NCI-H2171 treated with DMSO at 0.1 percent for 48 hours (cell line): ENCODE results near the gene MBD3L4.
"Not testable (repeated sequence)": the region's sequence is repeated elsewhere in the genome, so short reads cannot be mapped to it uniquely, and the experiment has no call there.

Source experiments
- DNase-seq: peaks from one replicate; lab custom pipeline; 2025; lab: John Stamatoyannopoulos, UW

Gene MBD3L4

GRCh38 chr19:7040079-7040478 lies at the start of gene MBD3L4:
Gene MBD3L4 (minus strand): TSS chr19:7040179. CDS start chr19:7040144, 35 bp downstream.
- not testable (repeated sequence) for DNase-seq

DNA sequence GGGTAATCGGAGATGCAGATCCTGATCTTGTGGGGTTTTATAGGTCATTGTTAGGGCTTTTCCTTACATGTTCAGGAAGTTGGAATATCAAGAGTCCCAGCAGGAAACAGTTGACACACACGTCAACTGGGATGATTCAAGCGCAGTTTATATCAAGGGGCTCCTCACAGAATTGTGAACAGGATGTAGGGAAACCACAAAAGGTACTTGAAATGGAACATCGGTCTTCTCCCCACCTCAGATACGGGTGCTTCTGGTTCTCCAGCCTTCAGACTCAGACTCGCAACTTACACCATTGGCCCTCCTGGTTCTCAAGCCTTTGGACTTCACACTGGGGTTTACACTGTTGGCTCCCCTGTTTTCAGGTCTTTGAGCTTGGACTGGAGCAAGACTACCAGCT lies 49.0 kb upstream of the MBD3L4 start:
- no peak for DNase-seq

GRCh38 chr19:7083076-7083956 lies 43.3 kb upstream of the MBD3L4 start:
- DNase-seq, result peak; percentile 5

DNA sequence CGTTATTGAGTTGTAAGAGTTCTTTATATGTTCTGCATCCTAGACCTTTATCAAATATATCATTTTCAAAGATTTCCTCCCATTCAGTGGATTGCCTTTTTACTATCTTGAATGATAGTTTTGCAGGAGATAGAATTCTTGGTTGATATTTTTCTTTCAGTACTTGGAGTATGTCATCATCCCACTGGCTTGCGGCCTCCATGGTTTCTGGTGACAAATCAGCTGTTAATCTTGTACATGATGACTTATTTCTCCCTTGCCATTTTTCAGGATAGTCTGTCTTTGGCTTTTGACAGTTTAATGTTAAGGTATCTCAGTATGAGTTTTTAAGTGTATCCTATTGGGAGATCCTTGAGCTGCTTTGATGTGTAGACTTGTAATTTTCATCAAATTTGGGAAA lies 38.0 kb upstream of the MBD3L4 start:
- DNase-seq, result no peak

DNA sequence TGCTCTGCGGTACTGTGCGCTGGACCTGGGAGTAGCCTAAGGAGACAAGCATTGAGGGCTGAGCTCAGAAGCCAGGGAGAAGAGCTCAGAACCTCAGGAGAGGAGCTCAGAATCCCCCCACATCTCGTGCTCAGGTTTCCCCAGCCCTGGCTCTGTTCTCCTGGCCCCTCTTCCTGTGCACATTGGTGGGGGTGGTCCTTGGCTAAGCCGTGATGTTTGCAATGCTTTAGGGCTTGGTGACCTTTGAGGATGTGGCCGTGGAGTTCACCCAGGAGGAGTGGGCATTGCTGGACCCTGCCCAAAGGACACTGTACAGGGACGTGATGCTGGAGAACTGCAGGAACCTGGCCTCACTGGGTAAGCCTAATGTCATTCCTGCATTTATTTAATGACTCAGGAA lies 36.2 kb upstream of the MBD3L4 start:
- DNase-seq, result no peak

DNA sequence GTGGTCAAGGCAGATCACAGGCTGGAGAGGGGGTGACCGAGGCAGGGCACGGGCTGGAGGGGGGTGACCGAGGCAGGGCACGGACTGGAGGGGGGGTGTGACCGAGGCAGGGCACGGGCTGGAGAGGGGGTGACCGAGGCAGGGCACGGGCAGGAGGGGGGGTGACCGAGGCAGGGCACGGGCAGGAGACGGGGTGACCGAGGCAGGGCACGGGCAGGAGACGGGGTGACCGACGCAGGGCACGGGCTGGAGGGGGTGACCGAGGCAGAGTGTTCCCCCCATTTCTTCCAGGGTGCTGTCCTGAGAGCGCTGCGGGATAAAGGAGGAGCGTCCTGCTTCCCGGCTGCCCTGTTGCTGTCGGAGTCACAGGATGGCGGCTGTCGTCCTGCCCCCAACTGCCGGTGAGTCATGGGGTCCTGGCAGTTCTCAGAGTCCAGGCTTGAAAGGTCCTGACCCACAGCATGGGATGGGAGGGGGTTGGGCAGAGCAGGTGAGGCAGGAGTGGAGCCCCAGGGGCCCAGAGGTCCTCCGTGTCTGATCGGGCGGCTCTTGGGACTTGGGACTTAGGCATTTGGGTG lies 34.8 kb upstream of the MBD3L4 start:
- no peak for DNase-seq

DNA sequence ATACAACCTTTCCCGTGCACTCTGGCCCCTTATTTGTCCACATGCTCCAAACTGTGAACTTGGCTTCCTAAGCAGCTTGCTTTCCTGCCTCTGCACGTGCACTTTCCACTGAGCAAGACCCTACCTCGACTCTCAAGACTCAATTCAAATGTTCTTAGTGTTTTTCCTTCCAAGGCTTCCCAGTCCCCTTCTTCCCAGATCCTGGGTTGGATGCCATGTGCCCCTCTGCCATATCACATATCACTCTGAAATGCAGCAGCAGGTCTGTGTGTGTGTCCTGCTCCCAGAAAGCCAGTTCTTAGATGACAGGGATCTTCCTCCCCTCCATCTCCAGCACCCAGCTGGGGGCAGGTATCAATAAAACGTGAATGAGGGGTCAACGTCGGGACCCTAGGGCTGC lies 32.6 kb upstream of the MBD3L4 start:
- DNase-seq, result no peak

GRCh38 chr19:7069904-7070226 lies 29.9 kb upstream of the MBD3L4 start:
- DNase-seq, result no peak

- peak; percentile 92 for DNase-seq
These were observed 29.3 kb upstream of the MBD3L4 start, which contains the start of gene ZNF557 for GRCh38 chr19:7069042-7069903. Gene ZNF557 (plus strand): TSS chr19:7069703. CDS start chr19:7075075, 5,372 bp downstream.

GRCh38 chr19:7068599-7068998 lies 28.6 kb upstream of the MBD3L4 start:
- DNase-seq, result no peak

GRCh38 chr19:7067716-7068115 lies 27.7 kb upstream of the MBD3L4 start:
- DNase-seq, result no peak

- DNase-seq, result not testable (repeated sequence)
These were observed 27.1 kb upstream of the MBD3L4 start for GRCh38 chr19:7067122-7067521.

DNA sequence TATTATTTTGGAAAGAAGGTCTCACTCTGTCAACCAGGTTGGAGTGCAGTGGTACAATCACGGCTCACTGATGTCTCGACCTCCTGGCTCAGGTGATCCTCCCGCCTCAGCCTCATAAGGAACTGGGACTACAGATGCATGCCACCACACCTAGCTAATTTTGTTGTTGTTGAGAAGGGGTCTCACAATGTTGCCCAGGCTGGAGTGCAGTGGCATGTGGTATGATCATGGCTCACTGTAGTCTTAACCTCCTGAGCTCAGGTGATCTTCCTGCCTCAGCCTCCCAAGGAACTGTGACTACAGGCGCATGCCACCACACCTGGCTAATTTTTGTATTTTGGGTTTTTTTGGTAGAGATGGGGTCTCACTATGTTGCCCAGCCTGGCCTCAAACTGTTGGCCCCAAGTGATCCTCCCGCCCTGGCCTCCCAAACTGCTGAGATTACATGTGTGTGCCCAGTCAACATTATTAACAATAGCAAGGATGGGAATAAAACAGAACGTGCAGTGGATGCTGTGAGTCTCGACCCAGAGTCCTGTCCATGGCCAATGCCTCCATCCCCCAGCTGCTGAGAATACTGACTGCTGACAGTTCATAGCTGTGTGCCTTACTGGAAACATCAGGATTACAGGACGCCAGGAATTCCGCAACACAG lies 23.9 kb upstream of the MBD3L4 start:
- DNase-seq, result no peak

GRCh38 chr19:7063339-7063738 lies 23.4 kb upstream of the MBD3L4 start:
- no peak for DNase-seq

DNA sequence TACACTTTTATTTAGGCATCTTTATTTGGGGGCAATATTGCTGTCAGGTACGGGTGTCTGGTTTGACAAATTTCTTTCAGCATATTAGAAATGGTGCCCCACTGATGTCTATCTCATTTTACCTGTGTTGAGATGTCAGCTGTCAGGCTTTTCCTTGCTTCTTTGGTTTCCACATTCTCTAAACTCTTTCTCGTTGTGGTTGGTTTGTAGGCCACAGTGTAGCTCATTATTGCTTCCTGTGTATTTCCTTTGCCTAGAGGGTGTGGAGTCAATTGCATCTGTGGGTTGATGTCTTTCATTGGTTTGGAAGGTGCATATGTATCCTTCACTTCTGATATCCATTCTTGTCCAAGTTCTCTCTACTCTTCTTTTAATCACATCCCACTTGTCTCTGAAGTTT lies 20.0 kb upstream of the MBD3L4 start:
- not testable (repeated sequence) for DNase-seq

GRCh38 chr19:7058576-7058975 lies 18.6 kb upstream of the MBD3L4 start, which contains the start of gene MBD3L3:
Gene MBD3L3 (minus strand): TSS chr19:7058676. CDS start chr19:7058605, 71 bp downstream.
- not testable (repeated sequence) for DNase-seq

DNA sequence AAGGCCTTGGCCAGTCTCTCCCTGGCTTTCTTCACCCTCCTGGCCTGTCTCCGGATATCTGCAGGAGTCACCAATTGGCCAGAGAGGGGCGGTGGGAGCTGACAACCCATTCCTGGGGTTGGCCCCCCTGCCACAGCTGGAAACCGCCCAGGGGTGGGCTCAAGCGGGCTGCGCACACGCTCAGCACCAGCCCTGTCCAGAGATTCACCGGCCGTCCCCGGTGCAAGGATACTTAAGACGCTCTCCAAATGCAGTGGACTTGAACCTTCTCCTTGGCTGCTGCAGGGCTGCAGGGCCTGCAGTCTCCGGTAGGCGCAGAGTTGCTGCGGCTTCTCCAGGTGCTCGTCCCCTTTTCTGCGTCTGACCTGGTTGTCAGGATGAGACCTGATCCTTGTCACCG lies 16.4 kb upstream of the MBD3L4 start:
- not testable (repeated sequence) for DNase-seq

GRCh38 chr19:7055679-7056078 lies 15.7 kb upstream of the MBD3L4 start:
- DNase-seq, result not testable (repeated sequence)

DNA sequence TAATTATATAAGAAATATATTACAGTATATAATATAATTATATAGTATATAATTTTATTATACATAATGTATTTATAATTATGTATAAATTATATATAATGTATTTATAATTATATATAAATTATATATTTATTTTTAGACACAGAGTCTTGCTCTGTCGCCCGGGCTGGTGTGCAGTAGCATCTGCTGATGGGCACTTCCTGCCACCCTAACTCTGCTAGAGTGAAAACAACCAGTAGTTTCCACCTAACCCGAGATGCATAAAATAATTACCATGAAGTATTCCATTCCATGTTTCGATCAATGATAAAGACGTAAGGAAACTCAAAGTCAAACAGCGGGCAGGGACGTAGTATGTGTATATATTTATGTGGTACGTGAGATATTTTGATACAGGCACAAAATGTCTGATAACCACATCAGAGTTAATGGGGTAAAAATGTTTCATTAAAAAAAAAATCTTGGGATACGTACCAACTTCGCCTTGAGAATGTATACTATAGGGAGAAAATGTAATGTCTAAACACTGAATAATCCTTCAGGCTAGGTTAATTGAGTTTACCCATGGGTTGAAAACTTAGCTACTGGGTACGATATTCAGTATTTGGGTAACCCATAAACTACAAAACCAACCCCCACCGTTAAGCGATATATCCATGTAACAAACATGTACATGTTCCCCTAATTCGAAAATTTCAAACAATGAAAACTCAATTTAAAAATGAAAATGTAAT lies 14.8 kb upstream of the MBD3L4 start:
- DNase-seq, result not testable (repeated sequence)

- not testable (repeated sequence) for DNase-seq
These were observed 12.9 kb upstream of the MBD3L4 start for GRCh38 chr19:7052896-7053295.

GRCh38 chr19:7051421-7051820 lies 11.4 kb upstream of the MBD3L4 start:
- DNase-seq, result not testable (repeated sequence)
